Stimulated activated CD8-positive, alpha-beta memory T cell treated with anti-CD3 and anti-CD28 coated beads, Interleukin-12 subunit alpha, Interleukin-12 subunit beta, amount 100 ng/mL, for 24 hours (primary cell): ENCODE results near the gene BCKDHA.
"Not testable (repeated sequence)": the region's sequence is repeated elsewhere in the genome, so short reads cannot be mapped to it uniquely, and the experiment has no call there.

Source experiments
- DNase-seq: peaks from one replicate; pipeline ENCODE4 v3.0.0-alpha.2; 2020; ENCODE audit errors: extremely low read depth

The BCKDHA gene

DNA sequence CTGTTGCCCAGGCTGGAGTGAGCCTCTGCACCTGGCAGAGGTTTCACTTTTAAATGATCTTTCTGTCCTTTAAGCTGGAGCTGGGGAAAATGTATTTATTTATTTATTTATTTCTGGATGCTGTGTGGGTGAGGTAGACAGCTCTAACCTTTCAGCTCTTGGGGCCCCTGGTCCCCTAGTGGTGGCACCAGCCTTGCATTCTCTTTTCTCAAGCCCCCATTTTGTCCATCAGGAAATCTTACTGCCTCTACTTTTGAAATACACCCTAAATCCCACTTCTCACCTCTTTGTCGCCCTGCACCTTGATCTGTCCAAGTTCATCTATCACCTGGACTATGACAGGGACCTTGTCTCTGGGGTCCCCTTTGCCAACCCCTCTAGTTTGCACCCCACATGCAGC, 31.5 kb upstream of the BCKDHA start:
- no peak for DNase-seq

DNA sequence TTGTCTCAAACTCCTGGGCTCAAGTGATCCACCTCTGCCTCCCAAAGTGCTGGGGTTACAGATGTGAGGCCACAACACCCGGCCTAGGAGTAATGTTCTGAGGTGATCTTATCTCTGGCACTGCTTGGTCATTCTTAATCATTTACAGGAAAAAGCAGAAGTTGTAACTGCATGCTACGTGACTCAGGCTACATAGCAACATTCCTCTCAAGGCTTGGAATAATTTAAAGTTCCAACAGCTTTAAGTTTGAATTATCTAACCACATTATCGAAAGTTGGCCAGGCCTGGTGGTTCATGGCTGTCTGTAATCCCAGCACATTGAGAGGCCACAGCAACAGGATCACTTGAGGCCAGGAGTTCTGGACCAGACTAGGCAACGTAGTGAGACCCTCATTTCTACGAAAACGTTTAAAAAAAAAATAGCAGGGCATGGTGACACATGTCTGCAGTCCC, 29.7 kb upstream of the BCKDHA start:
- DNase-seq = no peak

DNA sequence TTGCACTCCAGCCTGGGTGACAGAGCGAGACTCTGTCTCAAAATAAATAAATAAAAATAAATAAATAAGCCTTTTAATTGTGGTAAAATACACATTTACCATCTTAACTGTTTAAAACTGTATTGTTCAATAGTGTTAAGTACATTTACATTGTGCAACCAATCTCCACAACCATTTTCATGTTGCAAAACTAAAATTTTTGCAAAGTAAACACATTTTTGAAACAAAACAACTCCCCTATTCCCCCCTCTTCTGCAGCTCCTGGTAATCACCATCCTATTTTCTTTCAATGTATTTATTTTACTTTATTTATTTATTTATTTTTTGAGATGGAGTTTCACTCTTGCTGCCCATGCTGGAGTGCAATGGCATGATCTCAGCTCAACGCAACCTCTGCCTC, 27.8 kb upstream of the BCKDHA start:
- no peak for DNase-seq

- DNase-seq = not testable (repeated sequence)
These were observed 26.5 kb upstream of the BCKDHA start for GRCh38 chr19:41371119-41371518.

- DNase-seq = no peak
These were observed 26.1 kb upstream of the BCKDHA start for GRCh38 chr19:41371541-41371940.

DNA sequence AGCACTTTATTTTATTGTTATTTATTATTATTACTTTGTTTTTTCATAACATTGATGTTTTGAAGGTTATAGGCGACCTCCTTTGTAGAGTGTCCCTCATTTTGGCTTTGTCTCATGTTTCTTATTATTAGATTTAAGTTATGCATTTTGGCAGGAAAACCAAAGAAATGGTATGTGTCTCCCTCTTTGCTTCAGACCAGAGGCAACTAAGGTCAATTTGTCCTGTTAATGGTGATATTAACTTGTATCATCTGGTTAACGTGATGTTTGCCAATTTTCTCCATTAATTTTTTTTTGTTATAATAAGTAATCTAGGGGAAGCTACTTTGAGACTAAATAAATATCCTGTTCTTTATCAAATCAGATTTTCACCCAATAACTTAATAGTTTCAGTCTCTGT, 25.1 kb upstream of the BCKDHA start:
- no peak for DNase-seq

GRCh38 chr19:41373993-41374392, 23.6 kb upstream of the BCKDHA start:
- no peak for DNase-seq

DNA sequence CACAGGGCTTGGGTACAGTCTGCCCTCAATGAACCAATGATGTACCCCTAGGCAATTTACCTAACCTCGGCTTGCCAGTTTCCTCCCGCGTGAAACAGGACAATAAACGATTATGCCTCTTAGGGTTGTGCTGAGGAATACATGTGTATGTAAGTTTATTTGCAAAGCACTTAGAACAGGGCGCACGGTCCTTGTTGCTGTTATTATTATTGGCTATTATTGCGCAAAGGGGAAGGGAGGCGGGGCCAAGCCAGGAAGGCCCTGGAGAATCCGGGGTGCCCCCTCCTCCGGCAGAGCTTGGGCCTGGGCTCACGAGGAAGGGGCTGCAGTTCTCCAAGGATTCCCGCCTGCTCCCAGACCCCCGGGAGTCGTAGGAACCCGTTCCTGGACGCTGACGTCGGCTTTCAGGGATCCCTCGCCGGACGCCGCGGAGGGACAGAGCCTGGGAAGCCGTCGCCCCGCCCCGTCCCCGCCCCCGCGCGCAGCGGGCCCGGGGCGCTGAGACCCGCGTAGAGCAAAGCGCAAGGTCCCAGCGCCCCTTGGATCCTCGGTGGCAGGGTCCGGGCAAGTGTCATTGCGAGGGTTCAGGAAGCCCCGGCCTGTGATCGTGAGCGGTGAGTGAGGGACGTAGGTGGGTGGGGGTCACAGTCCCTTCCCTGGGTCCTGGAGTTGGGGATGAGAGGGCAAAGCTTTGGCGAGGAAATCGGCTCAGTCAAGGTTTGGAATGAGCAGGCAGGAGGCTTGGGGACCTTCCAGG, 21.2 kb upstream of the BCKDHA start, which contains the start of gene TMEM91:
Gene TMEM91, plus strand, starts transcription at position 293 of the 757 bp plus-strand sequence. CDS start 1,777 bp downstream, outside the sequence.
- no peak for DNase-seq

DNA sequence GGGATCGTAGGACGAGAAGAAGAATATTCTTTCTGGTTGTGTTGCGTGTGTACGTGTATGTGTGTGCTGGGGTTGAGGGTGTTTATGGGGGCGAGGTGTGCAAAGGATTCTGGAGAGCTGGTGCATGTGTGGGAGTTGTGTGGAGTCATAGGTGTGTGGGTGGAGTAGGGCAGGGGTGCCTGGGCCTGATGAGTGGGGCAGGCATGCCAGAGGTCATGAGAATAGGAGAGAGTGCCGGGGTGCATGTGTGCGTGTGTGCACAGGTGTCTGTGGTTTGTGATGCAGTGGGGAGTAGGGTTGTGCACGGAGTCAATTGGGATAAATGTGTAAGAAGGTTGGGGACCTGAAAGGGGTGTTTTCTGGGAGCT, 20.6 kb upstream of the BCKDHA start:
- DNase-seq = no peak

DNA sequence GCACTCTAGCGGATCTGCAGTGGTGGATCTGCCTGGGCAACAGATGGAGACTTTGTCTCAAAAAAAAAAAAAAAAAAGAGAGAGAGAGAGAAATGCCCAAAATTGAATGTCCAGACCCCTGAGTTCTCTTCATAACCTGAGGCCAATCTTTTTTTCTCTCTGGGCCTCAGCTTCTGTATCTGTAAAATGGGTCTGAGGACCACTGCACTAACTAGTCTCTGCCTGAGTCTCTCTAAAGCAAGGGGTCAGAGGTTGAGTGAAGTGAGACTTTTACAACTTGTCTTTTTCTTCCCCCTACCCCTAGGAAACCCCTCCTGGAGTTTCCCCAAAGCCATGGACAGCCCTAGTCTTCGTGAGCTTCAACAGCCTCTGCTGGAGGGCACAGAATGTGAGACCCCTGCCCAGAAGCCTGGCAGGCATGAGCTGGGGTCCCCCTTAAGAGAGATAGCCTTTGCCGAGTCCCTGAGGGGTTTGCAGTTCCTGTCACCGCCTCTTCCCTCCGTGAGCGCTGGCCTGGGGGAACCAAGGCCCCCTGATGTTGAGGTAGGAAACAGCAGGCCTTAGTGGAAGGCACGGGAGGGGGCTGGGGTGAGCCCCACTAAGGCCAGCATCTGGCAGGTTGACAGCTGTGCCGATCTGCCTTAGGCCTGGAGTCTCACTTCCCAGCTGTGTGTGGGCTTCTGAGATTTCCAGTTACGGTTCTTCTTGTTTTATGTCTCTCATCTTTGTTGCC, 19.5 kb upstream of the BCKDHA start:
- DNase-seq = no peak

GRCh38 chr19:41381536-41381935, 16.1 kb upstream of the BCKDHA start:
- not testable (repeated sequence) for DNase-seq

DNA sequence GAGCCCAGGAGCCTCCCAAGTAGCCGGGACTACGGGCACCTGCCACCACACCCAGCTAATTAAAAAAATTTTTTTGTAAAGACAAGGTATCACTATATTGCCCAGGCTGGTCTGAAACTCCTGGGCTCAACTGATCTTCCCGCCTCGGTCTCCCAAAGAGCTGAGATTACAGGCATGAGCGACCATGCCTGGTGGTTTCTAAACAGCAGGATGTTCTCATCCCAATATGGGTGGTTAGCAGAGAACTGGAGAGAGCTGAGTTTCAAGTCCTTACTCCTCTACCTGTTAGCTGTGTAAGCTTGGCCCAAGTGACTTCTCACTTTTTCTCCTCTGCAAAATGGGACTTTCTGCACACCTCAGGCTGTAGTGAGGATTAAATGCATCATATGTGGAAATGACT, 13.3 kb upstream of the BCKDHA start:
- no peak for DNase-seq

GRCh38 chr19:41386442-41386841, 11.2 kb upstream of the BCKDHA start:
- no peak for DNase-seq

DNA sequence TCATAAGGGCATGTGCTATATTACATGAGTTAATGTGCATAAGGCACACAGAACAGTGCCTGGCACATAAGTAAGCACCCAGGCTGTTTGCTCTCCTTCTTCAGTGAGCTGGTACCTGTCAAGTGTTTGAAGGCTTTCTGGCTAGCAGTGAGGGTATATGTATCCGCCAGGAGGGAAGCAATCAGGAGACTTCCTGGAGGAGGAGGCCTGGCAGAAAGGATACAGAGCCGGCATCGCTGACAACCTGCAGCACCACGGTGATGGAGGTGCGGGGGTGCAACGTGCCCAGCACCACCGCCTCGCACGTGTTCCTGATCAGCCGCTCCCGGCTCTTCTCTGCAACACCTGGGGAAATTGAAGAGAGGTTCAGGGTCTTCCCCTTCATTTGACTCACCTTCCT, 6.0 kb upstream of the BCKDHA start:
- DNase-seq = no peak

GRCh38 chr19:41392775-41393174, 4.8 kb upstream of the BCKDHA start:
- no peak for DNase-seq

DNA sequence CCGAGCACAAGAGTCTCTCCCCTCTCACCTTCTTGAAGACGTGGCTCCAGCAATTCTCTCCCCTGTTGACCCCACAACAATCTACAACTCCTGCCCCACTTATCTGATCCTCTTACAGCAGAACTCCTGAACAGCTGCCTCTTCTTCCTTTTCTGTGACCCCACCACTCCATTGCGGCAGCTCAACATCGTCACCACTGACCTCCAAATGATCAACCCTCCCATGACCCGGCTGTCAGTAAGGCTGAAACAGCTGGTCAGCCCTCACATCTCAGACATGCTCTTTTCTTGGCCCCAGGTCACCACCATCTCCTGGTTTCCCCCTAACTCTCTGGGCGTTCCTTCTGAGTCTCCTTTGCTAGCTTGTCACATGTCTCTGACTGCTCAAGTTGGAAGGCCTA, 2.3 kb upstream of the BCKDHA start:
- no peak for DNase-seq

DNA sequence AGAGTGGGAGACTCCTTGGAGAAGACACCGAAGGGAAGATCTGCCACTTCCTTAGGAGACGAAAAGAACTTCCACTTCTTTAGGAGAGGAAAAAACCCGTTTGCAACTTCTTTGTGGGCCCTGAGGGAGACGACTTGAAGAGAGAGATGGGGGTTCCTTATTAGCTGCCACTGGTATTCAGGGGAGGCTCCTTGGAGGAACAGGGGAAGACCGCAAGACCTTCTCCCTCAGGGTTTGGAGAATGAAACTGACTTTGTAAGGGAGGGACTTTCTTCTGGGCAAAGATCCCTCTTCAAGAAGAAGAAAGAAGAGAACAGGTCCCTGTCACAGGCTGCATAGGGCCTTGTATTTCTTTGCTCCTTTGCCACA, 416 bp downstream of the BCKDHA start:
- no peak for DNase-seq

GRCh38 chr19:41398598-41398997, 980 bp downstream of the BCKDHA start:
- DNase-seq = no peak

DNA sequence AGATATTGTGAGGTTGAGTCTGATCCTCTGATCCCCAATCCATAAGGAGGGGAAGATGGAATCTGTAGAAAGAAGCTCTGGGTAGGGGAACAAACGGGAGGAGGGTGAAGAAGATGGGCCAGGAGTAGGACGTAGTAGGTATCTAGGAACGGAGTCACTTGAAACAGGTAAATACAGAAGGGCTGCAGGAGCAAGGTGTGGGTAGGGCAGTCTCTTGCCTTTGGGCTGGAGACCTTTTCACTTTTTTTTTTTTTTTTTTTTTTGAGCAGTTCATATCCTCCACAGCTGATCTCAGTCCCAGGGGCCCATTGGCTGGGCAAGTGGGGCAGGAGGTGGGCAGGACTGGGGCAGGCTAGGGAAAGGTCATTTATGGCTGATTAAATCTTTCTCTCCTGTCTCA, 1.5 kb downstream of the BCKDHA start:
- no peak for DNase-seq

DNA sequence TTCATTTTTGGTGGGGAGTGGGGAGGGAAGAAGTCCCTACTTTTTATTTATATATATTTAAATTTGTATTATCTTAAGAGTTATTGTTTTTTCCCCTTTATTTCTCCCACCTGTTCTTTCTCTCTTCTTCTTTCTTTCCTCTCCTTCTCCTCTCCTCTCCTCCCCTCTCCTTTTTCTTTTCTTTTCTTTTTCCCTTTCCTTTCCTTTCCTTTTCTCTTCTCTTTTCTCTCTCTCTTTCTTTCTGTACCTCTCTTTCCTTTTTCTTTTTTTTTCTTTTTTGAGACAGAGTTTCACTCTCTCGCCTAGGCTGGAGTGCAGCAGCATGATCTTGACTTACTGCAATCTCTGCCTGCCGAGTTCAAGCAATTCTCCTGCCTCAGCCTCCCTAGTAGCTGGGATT, 1.9 kb downstream of the BCKDHA start:
- DNase-seq = no peak

DNA sequence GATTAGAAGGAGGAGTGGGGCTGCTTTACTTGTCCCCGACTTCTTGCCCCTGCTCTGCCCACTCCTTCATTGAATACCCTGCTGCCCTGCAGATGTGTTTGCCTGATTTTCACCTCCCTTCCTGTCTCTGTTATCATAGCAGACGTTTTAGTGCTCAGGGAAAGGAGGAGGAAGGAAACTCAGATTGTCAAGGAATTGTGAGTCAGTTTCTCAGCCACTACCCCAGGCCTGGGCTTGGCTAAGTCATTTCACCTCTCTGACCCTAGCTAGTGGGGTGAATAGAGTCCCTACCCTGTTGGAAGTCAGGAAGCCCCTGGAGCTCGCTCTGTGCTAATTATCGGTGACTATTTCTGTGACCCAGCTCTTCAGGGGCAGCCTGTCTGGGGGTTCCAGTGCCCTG, 3.9 kb downstream of the BCKDHA start:
- no peak for DNase-seq

- no peak for DNase-seq
These were observed 4.4 kb downstream of the BCKDHA start for GRCh38 chr19:41402010-41402409.

- DNase-seq = no peak
These were observed 5.8 kb downstream of the BCKDHA start for GRCh38 chr19:41403181-41403970.
